ENCODE measurements around the gene CDHR2. TPM values are rescaled to one million over a fixed set of nuclear protein-coding genes. Genes with fewer than 3 reads are reported as not detected.

Gene CDHR2
- total RNA-seq, 3 donors from 2014 or later (not counting 1 experiment from before 2014, with no cell fraction given) = 0.75 to 2.2 (median 1.8) TPM

DNA sequence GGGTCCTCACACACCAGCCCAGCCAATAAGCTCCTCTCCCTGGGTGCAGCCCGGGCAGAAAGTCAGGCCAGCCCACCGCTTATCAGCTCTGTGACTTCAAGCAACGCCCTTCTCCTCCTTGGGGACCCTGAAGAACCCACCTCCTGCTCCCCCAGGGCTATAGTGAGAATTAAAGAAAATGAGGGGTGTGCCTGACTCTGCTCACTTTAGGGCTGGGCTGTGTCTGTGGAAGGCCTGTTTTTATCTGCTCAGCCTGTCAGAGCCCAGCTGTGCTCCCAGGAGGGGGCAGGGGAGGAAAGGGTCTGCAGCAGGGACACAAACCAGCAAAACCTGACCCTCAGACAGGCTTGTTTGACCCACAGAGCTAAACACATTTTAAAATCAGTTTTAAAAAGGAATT is 56.9 kb downstream of the CDHR2 start:
- Mint-ChIP-seq H3K9me3 (no peaks in the 10 kb centered on the region), H3K4me1 (peaks cover 6 to 9% of the 10 kb centered on the region in 2 donors), H3K27ac (no peak overlapping the region), H3K36me3 (no peaks in the 10 kb centered on the region), H3K4me3 (no peak overlapping the region), H3K27me3 (ENCODE audit: low read depth in 2 of 2) (peaks cover 0 to 11% of the 10 kb centered on the region in 2 donors)
- Histone ChIP-seq H3K4me1 (ENCODE audit: control insufficient read depth, insufficient read depth, low read length) (peaks cover 13% of the 10 kb centered on the region), H3K27ac (ENCODE audit: low read length) (no peak overlapping the region), H3K27me3 (ENCODE audit: control insufficient read depth, insufficient read depth, low read length) (no peaks in the 10 kb centered on the region), H3K9me3 (ENCODE audit: control insufficient read depth, insufficient read depth, low read length) (no peaks in the 10 kb centered on the region), H3K4me3 (ENCODE audit: low read length) (no peak overlapping the region), H3K36me3 (ENCODE audit: control insufficient read depth, insufficient read depth, low read length) (no peaks in the 10 kb centered on the region)
- TF ChIP-seq, protein P1, sequence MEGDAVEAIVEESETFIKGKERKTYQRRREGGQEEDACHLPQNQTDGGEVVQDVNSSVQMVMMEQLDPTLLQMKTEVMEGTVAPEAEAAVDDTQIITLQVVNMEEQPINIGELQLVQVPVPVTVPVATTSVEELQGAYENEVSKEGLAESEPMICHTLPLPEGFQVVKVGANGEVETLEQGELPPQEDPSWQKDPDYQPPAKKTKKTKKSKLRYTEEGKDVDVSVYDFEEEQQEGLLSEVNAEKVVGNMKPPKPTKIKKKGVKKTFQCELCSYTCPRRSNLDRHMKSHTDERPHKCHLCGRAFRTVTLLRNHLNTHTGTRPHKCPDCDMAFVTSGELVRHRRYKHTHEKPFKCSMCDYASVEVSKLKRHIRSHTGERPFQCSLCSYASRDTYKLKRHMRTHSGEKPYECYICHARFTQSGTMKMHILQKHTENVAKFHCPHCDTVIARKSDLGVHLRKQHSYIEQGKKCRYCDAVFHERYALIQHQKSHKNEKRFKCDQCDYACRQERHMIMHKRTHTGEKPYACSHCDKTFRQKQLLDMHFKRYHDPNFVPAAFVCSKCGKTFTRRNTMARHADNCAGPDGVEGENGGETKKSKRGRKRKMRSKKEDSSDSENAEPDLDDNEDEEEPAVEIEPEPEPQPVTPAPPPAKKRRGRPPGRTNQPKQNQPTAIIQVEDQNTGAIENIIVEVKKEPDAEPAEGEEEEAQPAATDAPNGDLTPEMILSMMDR (IDR thresholded peaks at IDR 0.05) = no peak
- DNase-seq = no peak
- WGBS (ENCODE audit: insufficient coverage) = 72% methylated on average over 2 of the region's 3 CpGs
- no peak for ATAC-seq
- intact Hi-C loops (cut with micrococcal nuclease) = no loop called here

DNA sequence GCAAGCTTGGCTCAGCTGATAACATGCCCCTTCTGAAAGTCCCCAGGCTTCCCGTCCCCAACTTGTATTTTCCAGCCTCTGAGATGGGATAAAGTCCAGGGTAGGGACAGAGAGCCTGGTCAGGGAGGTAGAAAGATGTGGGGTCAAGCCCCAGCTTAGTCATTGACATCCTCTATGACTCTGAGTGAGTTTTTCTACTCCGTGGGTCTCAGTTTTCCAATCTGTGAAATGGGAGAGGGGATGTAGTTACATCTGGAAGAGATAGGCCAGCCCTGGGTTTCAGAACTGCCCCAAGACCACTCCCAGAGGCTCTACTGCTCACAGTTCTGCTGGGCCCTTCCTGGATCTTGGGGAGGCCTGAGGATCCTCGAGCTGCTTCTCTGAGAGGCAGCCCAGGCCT is 57.7 kb downstream of the CDHR2 start:
- Histone ChIP-seq H3K27me3 (ENCODE audit: control insufficient read depth, insufficient read depth, low read length) (no peaks in the 10 kb centered on the region), H3K27ac (ENCODE audit: low read length) (no peak overlapping the region), H3K36me3 (ENCODE audit: control insufficient read depth, insufficient read depth, low read length) (no peaks in the 10 kb centered on the region), H3K4me3 (ENCODE audit: low read length) (no peak overlapping the region), H3K9me3 (ENCODE audit: control insufficient read depth, insufficient read depth, low read length) (no peaks in the 10 kb centered on the region), H3K4me1 (ENCODE audit: control insufficient read depth, insufficient read depth, low read length) (peaks cover 13% of the 10 kb centered on the region)
- WGBS (ENCODE audit: insufficient coverage) = 92% methylated on average over 3 of the region's 3 CpGs
- ATAC-seq (no peak), DNase-seq (no peak)
- no peaks in the 10 kb centered on the region for H3K36me3 Mint-ChIP-seq
- H3K4me1 Mint-ChIP-seq = peaks cover 9 to 10% of the 10 kb centered on the region in 2 donors
- TF ChIP-seq, protein P1 (IDR thresholded peaks at IDR 0.05) = no peak
- no peak overlapping the region for H3K4me3 Mint-ChIP-seq
- H3K9me3 Mint-ChIP-seq = no peaks in the 10 kb centered on the region
- H3K27ac Mint-ChIP-seq = no peak overlapping the region
- intact Hi-C loops (cut with micrococcal nuclease) = no loop called here
- peaks cover 7 to 16% of the 10 kb centered on the region in 2 donors for H3K27me3 Mint-ChIP-seq (ENCODE audit: low read depth in 2 of 2)

DNA sequence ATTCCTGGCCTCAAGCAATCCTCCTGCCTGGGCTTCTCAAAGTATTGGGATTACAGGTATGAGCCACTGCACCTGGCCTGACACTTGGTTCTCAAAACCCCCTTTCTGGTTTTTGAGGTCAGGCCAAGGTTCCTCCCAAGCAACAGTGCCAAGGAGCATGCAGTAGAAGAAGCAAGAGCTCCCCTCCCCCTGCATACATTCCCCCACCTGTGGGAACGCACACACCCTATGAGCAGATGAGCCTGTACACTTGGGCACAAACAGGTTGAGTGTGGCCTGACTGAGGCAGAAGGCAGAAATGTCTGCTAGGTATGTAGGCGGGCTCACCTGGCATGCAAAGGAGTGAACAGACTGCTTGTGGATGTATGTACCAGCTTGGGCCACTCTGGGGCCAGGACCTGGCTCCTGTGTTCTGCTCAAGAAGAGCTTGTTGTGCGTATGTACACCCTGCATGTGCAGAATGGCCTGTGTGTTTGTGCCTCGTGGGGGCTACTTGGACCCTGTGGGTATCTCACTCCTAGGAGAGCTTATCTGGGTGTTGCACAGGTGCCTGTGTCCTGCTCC is 59.1 kb downstream of the CDHR2 start:
- Histone ChIP-seq H3K27me3 (ENCODE audit: control insufficient read depth, insufficient read depth, low read length) (peaks cover under 1% of the 10 kb centered on the region), H3K36me3 (ENCODE audit: control insufficient read depth, insufficient read depth, low read length) (no peaks in the 10 kb centered on the region), H3K9me3 (ENCODE audit: control insufficient read depth, insufficient read depth, low read length) (no peaks in the 10 kb centered on the region), H3K4me3 (ENCODE audit: low read length) (no peak overlapping the region), H3K27ac (ENCODE audit: low read length) (no peak overlapping the region), H3K4me1 (ENCODE audit: control insufficient read depth, insufficient read depth, low read length) (peaks cover 13% of the 10 kb centered on the region)
- TF ChIP-seq, protein P1 (IDR thresholded peaks at IDR 0.05) = no peak
- Mint-ChIP-seq H3K9me3 (no peaks in the 10 kb centered on the region), H3K4me1 (peaks cover 9 to 10% of the 10 kb centered on the region in 2 donors), H3K27me3 (ENCODE audit: low read depth in 2 of 2) (peaks cover 18 to 23% of the 10 kb centered on the region in 2 donors), H3K4me3 (peak overlapping the region; percentile 47), H3K36me3 (no peaks in the 10 kb centered on the region), H3K27ac (no peak overlapping the region)
- DNase-seq (no peak), ATAC-seq (no peak)
- intact Hi-C loops (cut with micrococcal nuclease) = no loop called here
- 90% methylated on average over 4 of the region's 4 CpGs for WGBS (ENCODE audit: insufficient coverage)
